ENCODE data around the gene MGARP.

Gene MGARP

DNA sequence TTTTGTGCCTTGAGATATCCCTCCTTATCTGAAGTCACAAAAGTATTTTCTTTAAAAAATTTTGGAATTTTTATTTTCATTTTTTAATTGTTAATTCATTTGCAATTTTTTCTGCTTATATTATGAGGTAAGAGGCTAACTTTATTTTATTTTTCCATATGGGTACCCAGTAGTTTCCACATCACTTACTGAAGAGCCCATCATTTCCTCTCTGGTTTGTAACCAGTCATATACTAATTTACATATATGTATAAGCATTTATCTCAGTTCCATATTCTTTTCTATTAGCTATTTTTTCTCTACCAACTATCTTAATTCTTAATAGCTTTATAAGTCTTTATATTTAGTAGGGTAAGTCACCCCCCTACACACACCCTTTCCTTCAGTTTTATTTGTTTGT lies 27.0 kb downstream of the MGARP start:
- H4K20me1 ChIP-seq (ENCODE audit: low read depth, low read length), result no peaks in the 10 kb centered on the region
- H3K9me2 ChIP-seq (replicated peaks; ENCODE audit: insufficient read depth, low read length), result no peaks in the 10 kb centered on the region
- no peaks in the 10 kb centered on the region for H3K79me2 ChIP-seq (ENCODE audit: insufficient read depth, low read length)
- no peaks in the 10 kb centered on the region for H3F3A ChIP-seq (ENCODE audit: insufficient read depth)
- no peak overlapping the region for H3K4me2 ChIP-seq (ENCODE audit: low read depth, low read length, poor library complexity, severe bottlenecking)
- no peak for TF ChIP-seq EZH2phosphoT487 (conservative IDR thresholded peaks at IDR 0.05; ENCODE audit: low read length)
- TF ChIP-seq, protein P1, sequence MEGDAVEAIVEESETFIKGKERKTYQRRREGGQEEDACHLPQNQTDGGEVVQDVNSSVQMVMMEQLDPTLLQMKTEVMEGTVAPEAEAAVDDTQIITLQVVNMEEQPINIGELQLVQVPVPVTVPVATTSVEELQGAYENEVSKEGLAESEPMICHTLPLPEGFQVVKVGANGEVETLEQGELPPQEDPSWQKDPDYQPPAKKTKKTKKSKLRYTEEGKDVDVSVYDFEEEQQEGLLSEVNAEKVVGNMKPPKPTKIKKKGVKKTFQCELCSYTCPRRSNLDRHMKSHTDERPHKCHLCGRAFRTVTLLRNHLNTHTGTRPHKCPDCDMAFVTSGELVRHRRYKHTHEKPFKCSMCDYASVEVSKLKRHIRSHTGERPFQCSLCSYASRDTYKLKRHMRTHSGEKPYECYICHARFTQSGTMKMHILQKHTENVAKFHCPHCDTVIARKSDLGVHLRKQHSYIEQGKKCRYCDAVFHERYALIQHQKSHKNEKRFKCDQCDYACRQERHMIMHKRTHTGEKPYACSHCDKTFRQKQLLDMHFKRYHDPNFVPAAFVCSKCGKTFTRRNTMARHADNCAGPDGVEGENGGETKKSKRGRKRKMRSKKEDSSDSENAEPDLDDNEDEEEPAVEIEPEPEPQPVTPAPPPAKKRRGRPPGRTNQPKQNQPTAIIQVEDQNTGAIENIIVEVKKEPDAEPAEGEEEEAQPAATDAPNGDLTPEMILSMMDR (IDR thresholded peaks at IDR 0.05; ENCODE audit: insufficient read depth, low read length, poor library complexity, severe bottlenecking), result no peak
- H3K27me3 ChIP-seq (ENCODE audit: low read length), result no peaks in the 10 kb centered on the region
- no peak overlapping the region for H3K9ac ChIP-seq (ENCODE audit: low read length)
- H3K4me3 ChIP-seq (ENCODE audit: insufficient read depth, low read length, poor library complexity, severe bottlenecking), result no peak overlapping the region
- H3K36me3 ChIP-seq (ENCODE audit: low read length), result no peaks in the 10 kb centered on the region
- no peak overlapping the region for H2AFZ ChIP-seq (ENCODE audit: low read depth, low read length, severe bottlenecking)
- H3K27ac ChIP-seq (ENCODE audit: low read depth, low read length), result no peak overlapping the region
- no peaks in the 10 kb centered on the region for H3K9me3 ChIP-seq (ENCODE audit: insufficient read depth, low read length)

DNA sequence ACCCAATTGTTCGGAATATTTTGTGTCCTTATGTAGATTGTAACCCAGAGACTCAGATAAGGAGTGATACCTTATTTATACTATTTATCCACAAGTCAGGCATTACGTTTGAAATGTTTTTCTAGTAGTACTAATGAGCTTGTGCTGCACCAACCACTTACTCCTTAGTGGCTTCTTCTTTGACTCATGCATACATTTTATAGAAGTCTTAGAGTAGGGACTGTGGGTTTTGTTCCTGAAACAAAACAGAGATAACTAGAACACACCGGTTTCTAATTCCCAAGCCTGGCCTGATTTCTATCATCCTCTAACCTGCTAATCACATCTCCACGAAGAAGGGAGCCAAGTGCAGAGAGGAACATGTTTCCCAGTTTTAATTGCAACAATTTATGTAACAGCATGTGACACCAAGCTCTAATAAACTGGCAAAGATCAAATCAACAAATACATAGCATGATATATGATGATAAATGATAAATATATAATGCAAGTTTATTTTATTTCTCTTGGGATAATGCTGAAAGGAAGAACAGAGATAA lies 32.3 kb downstream of the MGARP start:
- H3K4me2 ChIP-seq (ENCODE audit: low read depth, low read length, poor library complexity, severe bottlenecking), result no peak overlapping the region

GRCh38 chr4:139247241-139247640 lies 32.8 kb downstream of the MGARP start:
- no peak overlapping the region for H3K4me2 ChIP-seq (ENCODE audit: low read depth, low read length, poor library complexity, severe bottlenecking)
- H3K27me3 ChIP-seq (ENCODE audit: low read length), result no peaks in the 10 kb centered on the region
- H3K9me2 ChIP-seq (replicated peaks; ENCODE audit: insufficient read depth, low read length), result no peaks in the 10 kb centered on the region
- H3K27ac ChIP-seq (ENCODE audit: low read depth, low read length), result no peak overlapping the region
- H3F3A ChIP-seq (ENCODE audit: insufficient read depth), result no peaks in the 10 kb centered on the region
- H3K9me3 ChIP-seq (ENCODE audit: insufficient read depth, low read length), result no peaks in the 10 kb centered on the region
- no peaks in the 10 kb centered on the region for H3K79me2 ChIP-seq (ENCODE audit: insufficient read depth, low read length)
- H4K20me1 ChIP-seq (ENCODE audit: low read depth, low read length), result no peaks in the 10 kb centered on the region
- no peak overlapping the region for H3K9ac ChIP-seq (ENCODE audit: low read length)
- H3K36me3 ChIP-seq (ENCODE audit: low read length), result no peaks in the 10 kb centered on the region
- H2AFZ ChIP-seq (ENCODE audit: low read depth, low read length, severe bottlenecking), result no peak overlapping the region
- TF ChIP-seq EZH2phosphoT487 (conservative IDR thresholded peaks at IDR 0.05; ENCODE audit: low read length), result no peak
- TF ChIP-seq, protein P1 (IDR thresholded peaks at IDR 0.05; ENCODE audit: insufficient read depth, low read length, poor library complexity, severe bottlenecking), result no peak
- H3K4me3 ChIP-seq (ENCODE audit: insufficient read depth, low read length, poor library complexity, severe bottlenecking), result no peak overlapping the region

More for the DNA sequence above, 32.3 kb downstream of the MGARP start:
- Histone ChIP-seq H4K20me1 (ENCODE audit: low read depth, low read length) (no peaks in the 10 kb centered on the region), H3K9me2 (replicated peaks; ENCODE audit: insufficient read depth, low read length) (no peaks in the 10 kb centered on the region), H3K36me3 (ENCODE audit: low read length) (no peaks in the 10 kb centered on the region), H3K9me3 (ENCODE audit: insufficient read depth, low read length) (no peaks in the 10 kb centered on the region), H3K9ac (ENCODE audit: low read length) (no peak overlapping the region), H3F3A (ENCODE audit: insufficient read depth) (no peaks in the 10 kb centered on the region), H3K4me3 (ENCODE audit: insufficient read depth, low read length, poor library complexity, severe bottlenecking) (no peak overlapping the region), H3K79me2 (ENCODE audit: insufficient read depth, low read length) (no peaks in the 10 kb centered on the region), H2AFZ (ENCODE audit: low read depth, low read length, severe bottlenecking) (no peak overlapping the region), H3K27me3 (ENCODE audit: low read length) (no peaks in the 10 kb centered on the region), H3K27ac (ENCODE audit: low read depth, low read length) (no peak overlapping the region)
- TF ChIP-seq, protein P1 (IDR thresholded peaks at IDR 0.05; ENCODE audit: insufficient read depth, low read length, poor library complexity, severe bottlenecking), result no peak
- no peak for TF ChIP-seq EZH2phosphoT487 (conservative IDR thresholded peaks at IDR 0.05; ENCODE audit: low read length)

Measured in SU-DHL-6 (cell line).